Measurements from ENCODE around the gene FHL2. TPM values are rescaled to one million over a fixed set of nuclear protein-coding genes. Genes with fewer than 3 reads are reported as not detected.

Gene FHL2
- total RNA-seq, 2 experiments from 2014 or later = 3.3 to 4.4 TPM

- Mint-ChIP-seq H3K27me3 (peaks cover 12% of the 10 kb centered on the region), H3K4me1 (ENCODE audit: low read depth) (no peaks in the 10 kb centered on the region), H3K27ac (no peak overlapping the region), H3K9me3 (no peaks in the 10 kb centered on the region), H3K36me3 (ENCODE audit: low read depth) (no peaks in the 10 kb centered on the region), H3K4me3 (no peak overlapping the region)
- ATAC-seq = no peak
- TF ChIP-seq, protein P1, sequence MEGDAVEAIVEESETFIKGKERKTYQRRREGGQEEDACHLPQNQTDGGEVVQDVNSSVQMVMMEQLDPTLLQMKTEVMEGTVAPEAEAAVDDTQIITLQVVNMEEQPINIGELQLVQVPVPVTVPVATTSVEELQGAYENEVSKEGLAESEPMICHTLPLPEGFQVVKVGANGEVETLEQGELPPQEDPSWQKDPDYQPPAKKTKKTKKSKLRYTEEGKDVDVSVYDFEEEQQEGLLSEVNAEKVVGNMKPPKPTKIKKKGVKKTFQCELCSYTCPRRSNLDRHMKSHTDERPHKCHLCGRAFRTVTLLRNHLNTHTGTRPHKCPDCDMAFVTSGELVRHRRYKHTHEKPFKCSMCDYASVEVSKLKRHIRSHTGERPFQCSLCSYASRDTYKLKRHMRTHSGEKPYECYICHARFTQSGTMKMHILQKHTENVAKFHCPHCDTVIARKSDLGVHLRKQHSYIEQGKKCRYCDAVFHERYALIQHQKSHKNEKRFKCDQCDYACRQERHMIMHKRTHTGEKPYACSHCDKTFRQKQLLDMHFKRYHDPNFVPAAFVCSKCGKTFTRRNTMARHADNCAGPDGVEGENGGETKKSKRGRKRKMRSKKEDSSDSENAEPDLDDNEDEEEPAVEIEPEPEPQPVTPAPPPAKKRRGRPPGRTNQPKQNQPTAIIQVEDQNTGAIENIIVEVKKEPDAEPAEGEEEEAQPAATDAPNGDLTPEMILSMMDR (IDR thresholded peaks at IDR 0.05) = no peak
- intact Hi-C loops (cut with micrococcal nuclease) = no loop called here
- ChIA-PET CTCF (no interaction called here), POLR2A (no interaction called here)
- no peak for DNase-seq
Measured at GRCh38 chr2:105405291-105405690, 6.4 kb upstream of the FHL2 start.

DNA sequence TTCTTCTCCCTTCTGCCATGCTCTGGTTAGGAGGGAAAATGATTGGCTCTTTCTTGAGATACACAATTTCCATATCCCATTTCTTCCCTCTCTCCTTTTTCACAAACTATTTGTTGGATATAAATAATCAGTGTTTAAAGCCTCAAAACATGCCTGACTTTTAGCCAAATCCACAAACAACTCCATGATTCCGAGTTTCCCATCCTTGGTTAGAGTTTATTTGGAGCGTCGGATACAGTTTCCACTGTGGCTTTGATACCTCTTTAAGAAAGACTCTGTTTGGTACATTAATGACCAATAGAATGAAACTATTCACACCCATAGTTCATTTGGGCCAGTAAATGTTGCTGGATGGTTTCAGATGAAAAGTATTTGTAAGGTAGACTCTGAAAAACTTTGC, 5.9 kb upstream of the FHL2 start:
- Mint-ChIP-seq H3K36me3 (ENCODE audit: low read depth) (no peaks in the 10 kb centered on the region), H3K4me1 (ENCODE audit: low read depth) (no peaks in the 10 kb centered on the region), H3K27ac (no peak overlapping the region), H3K27me3 (peaks cover 18% of the 10 kb centered on the region), H3K4me3 (no peak overlapping the region), H3K9me3 (no peaks in the 10 kb centered on the region)
- DNase-seq (no peak), ATAC-seq (no peak)
- TF ChIP-seq, protein P1 (IDR thresholded peaks at IDR 0.05) = no peak
- ChIA-PET POLR2A (no interaction called here), CTCF (interaction anchor here (1.3 to 2.0 kb wide), 3 partner anchors 13 to 36 kb away, joined by 3 to 5 read pairs (median 4); no protein-coding TSS in a partner anchor)
- intact Hi-C loops (cut with micrococcal nuclease) = no loop called here

DNA sequence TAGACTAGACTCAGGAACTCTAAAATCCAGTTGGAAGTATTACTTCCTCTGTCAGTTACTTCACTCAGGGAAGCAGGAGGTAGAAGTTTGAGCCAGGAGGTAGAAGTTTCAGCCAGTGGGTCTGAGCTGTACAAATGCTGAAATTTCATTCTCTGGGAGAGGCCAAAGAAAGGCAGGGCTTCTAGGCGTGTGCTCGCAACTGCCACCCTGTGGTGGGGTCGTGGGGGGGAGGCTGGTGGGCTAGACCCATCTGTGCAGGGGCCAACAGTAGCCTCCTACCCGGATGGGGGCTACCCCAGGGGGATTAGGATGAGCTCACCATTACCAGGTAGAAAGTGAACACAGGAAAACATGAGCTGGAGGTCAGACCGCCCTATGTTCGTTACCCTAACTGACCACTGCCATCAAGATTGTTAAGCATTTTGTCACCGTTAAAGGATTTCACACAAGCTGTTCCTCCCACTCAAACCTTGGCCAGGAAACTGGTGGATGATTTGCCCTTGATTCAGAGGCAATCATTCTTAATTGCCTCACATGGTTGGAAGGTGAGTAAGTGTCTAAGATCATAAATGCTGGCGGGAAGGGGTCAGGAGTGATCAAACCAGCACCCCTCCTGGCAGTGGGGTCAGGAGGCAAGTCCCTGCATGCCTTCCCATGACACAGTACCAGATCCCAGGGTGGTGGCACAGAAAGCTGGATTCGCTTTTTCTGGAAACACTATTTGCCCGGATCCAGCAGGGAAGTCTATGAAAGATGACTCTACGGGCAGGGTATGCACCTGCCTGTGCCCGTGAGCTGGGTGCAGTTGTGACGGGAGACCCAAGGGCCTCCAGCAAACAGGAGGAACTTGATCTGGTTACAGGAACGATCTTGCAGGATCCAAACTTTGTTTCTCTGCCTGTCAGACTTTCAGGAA, 5.2 kb upstream of the FHL2 start:
- ChIA-PET CTCF (interaction anchor here (0.7 to 2.0 kb wide), 5 partner anchors 9 to 35 kb away, joined by 3 to 5 read pairs (median 4); no protein-coding TSS in a partner anchor), POLR2A (no interaction called here)
- Mint-ChIP-seq H3K4me1 (ENCODE audit: low read depth) (no peaks in the 10 kb centered on the region), H3K27ac (no peak overlapping the region), H3K9me3 (no peaks in the 10 kb centered on the region), H3K27me3 (peaks cover 21% of the 10 kb centered on the region), H3K4me3 (no peak overlapping the region), H3K36me3 (ENCODE audit: low read depth) (no peaks in the 10 kb centered on the region)
- ATAC-seq (peak; percentile 20), DNase-seq (no peak)
- intact Hi-C loops (cut with micrococcal nuclease) = no loop called here
- TF ChIP-seq, protein P1 (IDR thresholded peaks at IDR 0.05) = no peak

- H3K4me3 Mint-ChIP-seq = no peak overlapping the region
- ATAC-seq = no peak
- TF ChIP-seq, protein P1 (IDR thresholded peaks at IDR 0.05) = no peak
- ChIA-PET CTCF (interaction anchor here (1.2 to 2.0 kb wide), 3 partner anchors 14 to 35 kb away, joined by 4 to 5 read pairs (median 4); no protein-coding TSS in a partner anchor), POLR2A (no interaction called here)
- no peaks in the 10 kb centered on the region for H3K9me3 Mint-ChIP-seq
- H3K27ac Mint-ChIP-seq = no peak overlapping the region
- no peaks in the 10 kb centered on the region for H3K4me1 Mint-ChIP-seq (ENCODE audit: low read depth)
- H3K36me3 Mint-ChIP-seq (ENCODE audit: low read depth) = no peaks in the 10 kb centered on the region
- peaks cover 19% of the 10 kb centered on the region for H3K27me3 Mint-ChIP-seq
- no peak for DNase-seq
- intact Hi-C loops (cut with micrococcal nuclease) = no loop called here
Measured at GRCh38 chr2:105403241-105403782, 4.5 kb upstream of the FHL2 start.

GRCh38 chr2:105402809-105403208, 4.0 kb upstream of the FHL2 start:
- POLR2A ChIA-PET = no interaction called here
- H3K36me3 Mint-ChIP-seq (ENCODE audit: low read depth) = no peaks in the 10 kb centered on the region
- peaks cover 4% of the 10 kb centered on the region for H3K4me1 Mint-ChIP-seq (ENCODE audit: low read depth)
- H3K9me3 Mint-ChIP-seq = no peaks in the 10 kb centered on the region
- TF ChIP-seq, protein P1 (IDR thresholded peaks at IDR 0.05) = no peak
- intact Hi-C loops (cut with micrococcal nuclease) = no loop called here
- CTCF ChIA-PET = interaction anchor here (1.2 to 2.0 kb wide), 2 partner anchors 15 to 27 kb away, joined by 4 to 5 read pairs; no protein-coding TSS in a partner anchor
- no peak overlapping the region for H3K27ac Mint-ChIP-seq
- ATAC-seq = no peak
- DNase-seq = no peak
- H3K27me3 Mint-ChIP-seq = peaks cover 19% of the 10 kb centered on the region
- H3K4me3 Mint-ChIP-seq = no peak overlapping the region
